Brain pericyte (primary cell): ENCODE results near the gene DHRS13.
"Not testable (repeated sequence)": the region's sequence is repeated elsewhere in the genome, so short reads cannot be mapped to it uniquely, and the experiment has no call there.

Experiments
- DNase-seq: peaks from one replicate; pipeline ENCODE4 v3.0.0-alpha.2; 2012; ENCODE audit warnings: low read depth, low spot score

Gene DHRS13

GRCh38 chr17:28858801-28859355 is 44.0 kb downstream of the DHRS13 start:
- DNase-seq, result no peak

- no peak for DNase-seq
Measured at GRCh38 chr17:28857905-28858800, 44.7 kb downstream of the DHRS13 start.

DNA sequence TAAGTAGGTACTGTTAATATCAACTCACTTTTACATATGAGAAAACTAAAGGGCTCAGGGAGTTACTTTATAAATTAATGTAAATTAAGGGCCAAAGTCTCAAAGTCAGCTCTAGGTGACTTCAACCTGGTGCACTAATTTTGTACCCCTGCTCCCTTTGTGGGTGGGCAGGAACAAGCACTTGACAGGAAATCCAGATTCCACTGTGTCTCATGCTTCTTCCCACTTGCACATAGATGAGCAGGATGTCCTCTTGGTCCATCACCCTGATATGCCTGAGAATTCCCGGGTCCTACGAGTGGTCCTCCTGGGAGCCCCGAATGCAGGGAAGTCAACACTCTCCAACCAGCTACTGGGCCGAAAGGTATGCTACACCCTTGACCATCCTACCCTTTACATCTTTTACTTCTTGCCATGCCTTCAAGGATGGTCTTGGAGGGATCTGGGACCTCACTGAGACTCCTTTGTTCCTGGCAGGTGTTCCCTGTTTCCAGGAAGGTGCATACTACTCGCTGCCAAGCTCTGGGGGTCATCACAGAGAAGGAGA is 46.8 kb downstream of the DHRS13 start:
- no peak for DNase-seq

DNA sequence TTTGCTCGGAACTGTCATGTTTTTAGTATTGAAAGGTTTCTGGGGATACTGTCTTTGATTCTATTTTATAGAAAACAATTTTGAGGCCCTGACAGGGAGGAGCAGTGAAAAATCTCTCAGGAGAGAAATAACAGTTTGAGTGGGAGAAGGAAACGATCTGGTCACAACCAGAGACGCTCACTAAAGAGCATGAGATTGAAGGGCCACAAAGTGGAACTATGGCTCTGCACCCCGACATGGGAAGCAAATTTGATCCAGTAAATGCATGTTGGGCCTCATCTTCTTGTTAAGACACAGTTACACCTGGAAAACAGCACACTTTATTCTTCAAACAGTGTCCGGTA is 47.6 kb downstream of the DHRS13 start:
- DNase-seq, result no peak

- DNase-seq, result peak; percentile 53
Measured at GRCh38 chr17:28854457-28855335, 48.2 kb downstream of the DHRS13 start, which contains the start of gene ERAL1. Gene ERAL1 (plus strand): TSS chr17:28855016. CDS start chr17:28855035, 19 bp downstream.

- DNase-seq, result no peak
Measured at GRCh38 chr17:28853295-28853694, 49.6 kb downstream of the DHRS13 start.

DNA sequence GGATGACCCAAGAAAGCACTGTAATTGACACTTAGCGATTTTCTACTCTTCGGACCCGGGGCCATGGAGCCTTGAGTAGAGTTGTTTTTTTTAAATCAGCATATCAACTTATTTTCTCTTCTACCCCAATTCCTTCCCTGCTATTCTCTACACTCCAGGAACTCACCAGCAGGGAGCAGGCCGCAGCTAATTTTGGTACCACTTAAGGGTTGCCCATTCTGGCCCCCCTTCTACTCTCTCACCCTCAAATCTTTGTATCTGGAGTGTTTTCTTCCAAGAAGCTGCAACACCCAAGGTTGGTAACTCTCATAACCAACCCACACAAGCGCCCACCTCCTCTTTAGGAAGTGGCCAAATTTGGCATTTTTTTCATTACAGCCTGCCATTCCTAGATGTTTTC is 53.6 kb downstream of the DHRS13 start:
- DNase-seq, result no peak

DNA sequence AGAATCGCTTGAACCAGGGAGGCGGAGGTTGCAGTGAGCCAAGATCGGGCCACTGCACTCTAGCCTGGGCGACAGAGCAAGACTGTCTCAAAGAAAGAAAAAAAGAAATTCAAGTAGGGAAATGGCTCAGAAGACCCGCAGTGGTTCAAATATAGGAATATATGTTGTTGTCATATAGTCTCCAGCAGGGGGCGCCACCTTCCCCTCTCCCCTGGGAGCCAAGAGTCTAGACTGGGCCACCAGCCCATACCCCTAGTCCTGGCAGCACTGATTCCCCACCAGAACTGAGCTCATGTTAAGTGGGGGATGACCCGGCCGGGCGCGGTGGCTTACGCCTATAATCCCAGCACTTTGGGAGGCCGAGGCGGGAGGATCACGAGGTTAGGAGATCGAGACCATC is 54.2 kb downstream of the DHRS13 start:
- DNase-seq, result not testable (repeated sequence)
